T-cell (primary cell): ENCODE measurements around the gene BLID. TPM values are rescaled to one million over a fixed set of nuclear protein-coding genes. Genes with fewer than 3 reads are reported as not detected.

Experiments used
- ATAC-seq, 4 experiments: fragments of 200-7000 bp in 3 of 4; fragments of 150-1000 bp in 1 of 4; cut with Tn5 transposase; replicated peaks in 1 of 4; 1 replicate in 3 of 4; 2 replicates in 1 of 4; pipeline ENCODE4 v1.10.0; 2021; ENCODE audit warnings: moderate library complexity in 3 of 4, mild to moderate bottlenecking in 2 of 4, moderate number of reproducible peaks in 1 of 4
- CTCF ChIA-PET, 2 donors: fragments of 300-600 bp; sonication (Branson Sonifier 250); formaldehyde crosslinking; loops; one replicate each; lab custom pipeline; 2022; ENCODE audit warnings: antibody characterized with exemption in 2 of 2; lab: Charles Lee
- POLR2A ChIA-PET, 2 donors: fragments of 300-600 bp; sonication (Branson Sonifier 250); formaldehyde crosslinking; loops; one replicate each; lab custom pipeline; 2022; ENCODE audit warnings: antibody characterized with exemption in 2 of 2; lab: Charles Lee
- DNase-seq, 35 experiments: peaks; one replicate each; pipeline versions ENCODE4 v3.0.0 to v3.0.0-alpha.2; 2013 to 2023
- H3K27ac ChIP-seq: one replicate; pipeline ENCODE4 v1.5.1; 2013; ENCODE audit warnings: low read length
- H3K27me3 ChIP-seq, 2 experiments: replicated peaks in 1 of 2; 1 replicate in 1 of 2; 2 replicates in 1 of 2; pipeline versions ENCODE4 v1.6.1 to v1.7.0; 2013; ENCODE audit warnings: low read length in 1 of 2, mixed read lengths in 1 of 2; ENCODE audit not compliant: control insufficient read depth in 2 of 2, insufficient read depth in 2 of 2; ENCODE audit errors: extremely low read depth in 1 of 2
- H3K36me3 ChIP-seq, 2 donors: 1 replicate in 1 of 2; 2 replicates in 1 of 2; pipeline versions ENCODE4 v1.6.1 to v1.7.0; 2013; ENCODE audit warnings: low read length in 1 of 2; ENCODE audit not compliant: control insufficient read depth in 2 of 2, insufficient read depth in 1 of 2; ENCODE audit errors: extremely low read depth in 1 of 2
- H3K4me1 ChIP-seq, 2 experiments: 1 replicate in 1 of 2; 2 replicates in 1 of 2; pipeline versions ENCODE4 v1.6.1 to v1.7.0; 2013; ENCODE audit warnings: low read length in 2 of 2, mixed read lengths in 1 of 2; ENCODE audit not compliant: insufficient read depth in 2 of 2, control insufficient read depth in 1 of 2; ENCODE audit errors: extremely low read depth in 1 of 2
- H3K4me3 ChIP-seq, 2 donors: 1 replicate in 1 of 2; 2 replicates in 1 of 2; pipeline versions ENCODE4 v1.5.1 to v1.7.0; 2013; ENCODE audit warnings: mild to moderate bottlenecking in 2 of 2, low read length in 1 of 2, moderate library complexity in 1 of 2; ENCODE audit not compliant: control insufficient read depth in 1 of 2; ENCODE audit errors: extremely low read depth in 1 of 2
- H3K9me3 ChIP-seq: 2 replicates; pipeline ENCODE4 v1.7.0; 2013
- H3K27ac Mint-ChIP-seq, 2 donors: one replicate each; pipeline ENCODE4 v1.8.0; 2020 to 2021; ENCODE audit warnings: mild to moderate bottlenecking in 2 of 2, mixed read lengths in 2 of 2
- H3K27me3 Mint-ChIP-seq, 2 donors: one replicate each; pipeline ENCODE4 v1.8.0; 2021 to 2022; ENCODE audit warnings: mixed read lengths in 2 of 2
- H3K36me3 Mint-ChIP-seq: one replicate; pipeline ENCODE4 v1.8.0; 2021; ENCODE audit warnings: mixed read lengths
- H3K4me1 Mint-ChIP-seq, 3 donors: one replicate each; pipeline ENCODE4 v1.8.0; 2020 to 2022; ENCODE audit warnings: mixed read lengths in 3 of 3, mild to moderate bottlenecking in 1 of 3
- H3K4me3 Mint-ChIP-seq, 3 donors: one replicate each; pipeline ENCODE4 v1.8.0; 2020 to 2022; ENCODE audit warnings: mild to moderate bottlenecking in 3 of 3, mixed read lengths in 3 of 3, moderate library complexity in 3 of 3
- H3K9me3 Mint-ChIP-seq, 3 donors: one replicate each; pipeline ENCODE4 v1.8.0; 2020 to 2022; ENCODE audit warnings: mixed read lengths in 3 of 3
- WGBS: methylation state at CpG from one replicate; pipeline ENCODE4 v1.1.5; 2013; ENCODE audit warnings: missing lambda C conversion rate; ENCODE audit not compliant: insufficient coverage; 5-methylcytosine and 5-hydroxymethylcytosine counted together
- total RNA-seq, 35 experiments: library from RNA in 6 of 35; stranded (reverse) in 6 of 35; fragments of 120-200 nt in 1 of 35; gene quantifications; one replicate each; pipeline versions ENCODE4 v1.2.1 to v1.2.4 and lab custom pipeline; 2013 to 2026

Gene BLID
- total RNA-seq, 5 donors from 2014 or later (not counting 1 experiment from before 2014, with no cell fraction given), result not detected

DNA sequence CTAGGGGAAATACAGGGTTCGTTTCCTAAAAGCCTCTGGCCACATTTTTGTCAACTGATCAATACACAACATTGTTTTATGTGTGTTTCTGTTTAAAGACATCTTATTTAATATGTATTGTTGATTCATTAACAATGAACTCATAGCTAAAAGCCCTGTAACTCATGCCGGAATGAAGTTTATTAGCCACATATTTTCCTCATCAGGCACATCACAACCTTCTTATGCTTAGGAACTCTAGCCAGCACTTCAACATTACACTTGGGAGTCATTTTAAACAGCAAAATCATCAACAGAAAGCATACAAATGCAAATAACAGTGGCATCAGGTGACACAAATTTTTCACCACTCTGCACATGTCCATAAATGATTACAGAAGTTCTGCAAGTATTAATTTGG is 15.1 kb upstream of the BLID start:
- Histone ChIP-seq H3K27me3 (no peaks in the 10 kb centered on the region), H3K4me1 (no peaks in the 10 kb centered on the region), H3K36me3 (no peaks in the 10 kb centered on the region), H3K27ac (no peak overlapping the region), H3K4me3 (no peak overlapping the region), H3K9me3 (no peaks in the 10 kb centered on the region)
- ChIA-PET CTCF (no interaction called here), POLR2A (no interaction called here)
- Mint-ChIP-seq H3K9me3 (peaks cover 0 to 5% (median 0%) of the 10 kb centered on the region in 3 donors), H3K36me3 (no peaks in the 10 kb centered on the region), H3K27ac (no peak overlapping the region), H3K4me3 (no peak overlapping the region), H3K4me1 (no peaks in the 10 kb centered on the region), H3K27me3 (no peaks in the 10 kb centered on the region)
- DNase-seq, result no peak
- no peak for ATAC-seq
- 100% methylated on average over 1 of the region's 2 CpGs for WGBS

DNA sequence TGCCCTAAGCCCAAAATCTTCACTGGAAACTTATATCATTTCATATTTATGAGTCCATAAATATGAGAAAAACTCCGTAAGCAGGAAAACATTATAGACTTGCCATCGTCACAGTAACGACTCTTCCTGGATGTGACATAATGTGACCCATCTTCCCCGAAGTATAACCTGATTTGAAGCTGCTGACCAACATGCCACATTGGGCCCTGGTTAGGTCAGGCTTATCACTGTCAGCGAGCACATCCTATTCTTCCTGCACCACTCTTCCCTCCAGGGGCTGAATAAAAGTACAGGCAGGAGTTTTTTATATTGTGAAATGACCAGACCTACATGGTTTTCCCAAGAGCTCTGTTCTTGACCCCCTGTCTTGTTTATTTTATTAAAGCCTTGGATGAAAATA is 12.1 kb upstream of the BLID start:
- Mint-ChIP-seq H3K36me3 (no peaks in the 10 kb centered on the region), H3K27ac (no peak overlapping the region), H3K27me3 (no peaks in the 10 kb centered on the region), H3K4me1 (no peaks in the 10 kb centered on the region), H3K4me3 (no peak overlapping the region), H3K9me3 (peaks cover 0 to 5% (median 0%) of the 10 kb centered on the region in 3 donors)
- Histone ChIP-seq H3K36me3 (no peaks in the 10 kb centered on the region), H3K4me3 (no peak overlapping the region), H3K27me3 (no peaks in the 10 kb centered on the region), H3K27ac (no peak overlapping the region), H3K9me3 (no peaks in the 10 kb centered on the region), H3K4me1 (no peaks in the 10 kb centered on the region)
- 75% methylated on average over 2 of the region's 5 CpGs for WGBS
- POLR2A ChIA-PET, result no interaction called here
- ATAC-seq (no peak), DNase-seq (no peak)
- CTCF ChIA-PET, result no interaction called here

- DNase-seq (no peak), ATAC-seq (no peak)
- peaks cover 0 to 5% (median 0%) of the 10 kb centered on the region in 3 donors for H3K9me3 Mint-ChIP-seq
- no CpG with 5 or more reads among the region's 1 CpG for WGBS
- H3K36me3 Mint-ChIP-seq, result no peaks in the 10 kb centered on the region
- H3K4me1 Mint-ChIP-seq, result no peaks in the 10 kb centered on the region
- H3K4me3 ChIP-seq, result no peak overlapping the region
- H3K4me3 Mint-ChIP-seq, result no peak overlapping the region
- H3K36me3 ChIP-seq, result no peaks in the 10 kb centered on the region
- no peak overlapping the region for H3K27ac Mint-ChIP-seq
- CTCF ChIA-PET, result no interaction called here
- H3K4me1 ChIP-seq, result no peaks in the 10 kb centered on the region
- no peaks in the 10 kb centered on the region for H3K27me3 Mint-ChIP-seq
- no peaks in the 10 kb centered on the region for H3K27me3 ChIP-seq
- H3K27ac ChIP-seq, result no peak overlapping the region
- POLR2A ChIA-PET, result no interaction called here
- no peaks in the 10 kb centered on the region for H3K9me3 ChIP-seq
Measured at GRCh38 chr11:122127020-122127419, 11.0 kb upstream of the BLID start.

DNA sequence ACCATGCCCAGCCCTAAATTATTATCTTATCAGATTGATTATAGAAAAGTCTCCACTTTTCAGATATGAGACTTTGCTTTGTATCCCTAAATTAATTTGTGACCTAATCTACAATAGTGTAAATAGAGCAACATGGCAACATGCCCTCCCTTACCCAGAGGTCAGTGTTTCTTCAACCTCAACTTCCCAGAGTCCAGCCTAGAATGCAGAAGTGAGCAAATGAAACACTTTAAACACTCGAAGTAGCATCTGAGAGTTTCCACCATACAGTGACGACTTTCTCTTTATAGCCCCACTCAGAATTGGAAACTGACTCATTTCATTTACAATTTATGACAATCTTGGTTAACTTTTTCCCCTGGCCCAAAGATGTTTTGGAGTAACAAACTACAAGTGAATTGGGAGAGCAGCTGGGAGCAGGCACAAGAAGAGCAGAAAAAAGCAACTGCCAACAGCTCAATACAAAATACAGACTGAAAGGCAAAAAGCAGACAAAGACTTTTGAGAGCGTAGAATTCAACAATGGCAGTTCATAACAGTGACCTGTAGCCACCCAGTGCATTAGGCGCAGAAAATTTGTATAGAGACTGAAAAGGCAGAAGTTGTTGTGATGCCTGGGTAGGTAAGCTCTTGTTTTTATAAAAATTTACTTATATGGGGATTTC is 10.1 kb upstream of the BLID start:
- no peaks in the 10 kb centered on the region for H3K27me3 ChIP-seq
- WGBS, result no CpG with 5 or more reads among the region's 4 CpGs
- CTCF ChIA-PET, result no interaction called here
- H3K9me3 ChIP-seq, result no peaks in the 10 kb centered on the region
- no peaks in the 10 kb centered on the region for H3K36me3 ChIP-seq
- POLR2A ChIA-PET, result no interaction called here
- H3K4me1 ChIP-seq, result no peaks in the 10 kb centered on the region
- DNase-seq (no peak), ATAC-seq (no peak)
- Mint-ChIP-seq H3K27me3 (no peaks in the 10 kb centered on the region), H3K4me1 (no peaks in the 10 kb centered on the region), H3K36me3 (no peaks in the 10 kb centered on the region), H3K27ac (no peak overlapping the region), H3K4me3 (no peak overlapping the region), H3K9me3 (peaks cover 0 to 5% (median 0%) of the 10 kb centered on the region in 3 donors)
- H3K4me3 ChIP-seq, result no peak overlapping the region
- no peak overlapping the region for H3K27ac ChIP-seq

DNA sequence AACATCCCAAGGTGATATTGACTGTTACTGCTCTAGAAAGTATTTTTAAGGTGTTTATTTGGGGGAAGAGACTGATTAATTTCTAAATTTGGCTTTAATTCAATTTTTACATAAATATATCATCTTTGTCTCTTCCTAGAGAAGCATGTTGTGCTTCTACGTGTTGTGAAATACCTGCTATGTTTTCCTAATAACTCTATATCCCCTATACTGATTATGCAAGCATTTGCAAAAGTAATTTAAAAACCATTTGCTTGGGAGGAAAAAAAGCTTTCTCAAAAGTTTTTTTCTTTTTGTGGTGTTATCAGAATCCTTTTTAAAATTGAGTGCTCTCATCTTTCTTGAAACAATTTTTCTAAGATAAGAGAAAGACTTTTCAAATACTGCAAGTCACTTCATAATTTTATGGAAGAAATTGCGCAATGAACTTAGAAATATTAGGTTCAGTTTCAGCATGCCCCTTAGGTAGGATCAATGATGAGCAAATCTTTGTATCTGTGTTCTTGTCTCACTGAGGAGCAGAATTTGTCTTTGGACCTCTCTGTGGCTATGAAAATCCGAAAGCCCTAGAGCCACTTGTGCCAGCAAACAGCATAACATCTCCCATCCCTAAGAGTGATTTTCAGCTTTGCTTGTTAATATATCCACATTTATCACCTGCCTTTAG is 7.4 kb upstream of the BLID start:
- H3K27ac ChIP-seq, result no peak overlapping the region
- no peaks in the 10 kb centered on the region for H3K27me3 ChIP-seq
- H3K36me3 Mint-ChIP-seq, result no peaks in the 10 kb centered on the region
- WGBS, result 80% methylated on average over 1 of the region's 3 CpGs
- H3K4me1 Mint-ChIP-seq, result no peaks in the 10 kb centered on the region
- CTCF ChIA-PET, result no interaction called here
- ATAC-seq (no peak), DNase-seq (no peak)
- POLR2A ChIA-PET, result no interaction called here
- H3K36me3 ChIP-seq, result no peaks in the 10 kb centered on the region
- no peaks in the 10 kb centered on the region for H3K9me3 ChIP-seq
- H3K4me1 ChIP-seq, result no peaks in the 10 kb centered on the region
- H3K4me3 Mint-ChIP-seq, result no peak overlapping the region
- H3K27ac Mint-ChIP-seq, result no peak overlapping the region
- H3K27me3 Mint-ChIP-seq, result peaks cover 0 to 5% of the 10 kb centered on the region in 2 donors
- peaks cover 0 to 5% (median 0%) of the 10 kb centered on the region in 3 donors for H3K9me3 Mint-ChIP-seq
- H3K4me3 ChIP-seq, result no peak overlapping the region

- H3K4me1 Mint-ChIP-seq, result no peaks in the 10 kb centered on the region
- H3K36me3 ChIP-seq, result no peaks in the 10 kb centered on the region
- no peaks in the 10 kb centered on the region for H3K27me3 ChIP-seq
- H3K4me3 ChIP-seq, result no peak overlapping the region
- H3K27ac Mint-ChIP-seq, result no peak overlapping the region
- no peaks in the 10 kb centered on the region for H3K36me3 Mint-ChIP-seq
- no CpG with 5 or more reads among the region's 2 CpGs for WGBS
- peaks cover 0 to 5% of the 10 kb centered on the region in 2 donors for H3K27me3 Mint-ChIP-seq
- no peak for DNase-seq
- H3K27ac ChIP-seq, result no peak overlapping the region
- POLR2A ChIA-PET, result no interaction called here
- no peaks in the 10 kb centered on the region for H3K9me3 ChIP-seq
- H3K9me3 Mint-ChIP-seq, result no peaks in the 10 kb centered on the region
- CTCF ChIA-PET, result no interaction called here
- H3K4me3 Mint-ChIP-seq, result no peak overlapping the region
- no peaks in the 10 kb centered on the region for H3K4me1 ChIP-seq
- ATAC-seq, result no peak
Measured at GRCh38 chr11:122122179-122122578, 6.2 kb upstream of the BLID start.
